ENCODE measurements around the gene DENND11.

Gene DENND11, protein sequence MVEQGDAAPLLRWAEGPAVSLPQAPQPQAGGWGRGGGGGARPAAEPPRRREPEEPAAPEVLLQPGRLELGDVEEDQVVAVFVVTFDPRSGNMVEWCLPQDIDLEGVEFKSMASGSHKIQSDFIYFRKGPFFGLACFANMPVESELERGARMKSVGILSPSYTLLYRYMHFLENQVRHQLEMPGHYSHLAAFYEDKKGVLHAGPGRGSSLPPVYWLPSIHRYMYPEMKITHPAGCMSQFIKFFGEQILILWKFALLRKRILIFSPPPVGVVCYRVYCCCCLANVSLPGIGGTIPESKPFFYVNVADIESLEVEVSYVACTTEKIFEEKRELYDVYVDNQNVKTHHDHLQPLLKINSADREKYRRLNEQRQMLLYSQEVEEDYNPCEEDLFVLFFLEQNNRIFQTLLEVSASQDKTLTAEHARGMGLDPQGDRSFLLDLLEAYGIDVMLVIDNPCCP

DNA sequence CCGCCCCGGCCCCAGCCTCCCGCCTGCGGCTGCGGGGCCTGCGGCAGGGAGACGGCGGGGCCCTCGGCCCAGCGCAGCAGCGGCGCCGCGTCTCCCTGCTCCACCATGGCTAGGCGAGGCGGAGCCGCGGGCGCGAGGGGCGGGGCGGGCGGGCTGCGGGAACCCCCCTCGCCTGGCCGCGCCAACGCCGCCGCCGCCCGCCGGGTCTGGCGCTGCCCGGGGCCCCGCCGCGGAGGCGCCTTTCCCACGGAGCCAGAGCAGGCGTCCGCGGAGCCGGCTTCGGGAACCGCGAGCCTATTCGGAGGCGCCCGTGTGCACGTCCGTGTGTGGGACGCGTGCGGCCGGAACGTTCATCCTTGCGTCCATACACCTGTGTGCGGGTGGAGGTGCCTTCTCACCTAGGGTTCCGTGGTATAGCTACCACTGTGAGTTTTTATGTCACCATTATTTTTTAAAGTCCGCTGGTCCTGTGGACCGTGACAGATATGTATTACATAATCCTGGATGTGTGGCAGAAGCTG is at the start of gene DENND11:
Gene DENND11, minus strand, starts transcription at position 120 of the 521 bp plus-strand sequence. Its CDS starts 13 bp downstream, at position 107.
- DNase-seq, result peak in 25 of 56 donors; percentile 9 to 68 (median 43)

DNA sequence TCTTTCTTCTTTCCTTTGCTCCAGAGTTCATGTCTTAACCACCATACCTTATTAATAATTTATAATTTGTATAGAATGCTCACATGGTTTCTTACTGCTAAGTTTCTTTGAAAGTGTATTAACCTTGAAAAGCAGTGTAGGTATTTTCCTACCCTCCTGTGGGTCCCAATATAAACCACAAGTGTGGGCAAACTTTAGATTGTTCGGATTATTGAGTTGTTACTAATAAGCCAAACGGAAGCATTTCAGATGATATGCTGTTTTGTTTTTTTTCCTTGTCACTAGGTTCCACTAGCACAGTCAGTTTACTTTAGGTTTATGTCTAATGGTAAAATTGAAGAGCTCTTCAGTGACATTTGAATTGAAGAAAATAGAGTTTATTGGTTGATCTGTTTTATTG is 46.4 kb upstream of the DENND11 start:
- no peak for DNase-seq

DNA sequence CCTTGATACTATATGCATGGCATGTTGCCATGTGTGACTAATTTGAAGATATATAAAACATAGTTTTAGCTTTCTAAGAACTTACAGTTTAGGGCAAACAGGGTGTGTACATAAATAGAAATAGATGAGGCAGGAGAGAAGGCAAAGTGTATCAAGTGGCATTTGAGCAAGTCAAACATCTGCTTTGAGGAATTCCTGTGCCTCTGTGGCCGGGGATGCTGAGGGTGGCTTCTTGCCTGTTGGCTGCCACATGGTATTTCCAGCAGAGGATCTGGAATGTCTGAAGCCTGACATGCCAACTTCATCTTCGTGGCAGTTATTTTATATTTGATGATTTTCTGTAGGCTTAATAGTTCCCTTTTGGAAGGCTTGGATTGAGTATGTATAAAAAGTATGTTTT is 42.2 kb upstream of the DENND11 start:
- DNase-seq, result no peak

DNA sequence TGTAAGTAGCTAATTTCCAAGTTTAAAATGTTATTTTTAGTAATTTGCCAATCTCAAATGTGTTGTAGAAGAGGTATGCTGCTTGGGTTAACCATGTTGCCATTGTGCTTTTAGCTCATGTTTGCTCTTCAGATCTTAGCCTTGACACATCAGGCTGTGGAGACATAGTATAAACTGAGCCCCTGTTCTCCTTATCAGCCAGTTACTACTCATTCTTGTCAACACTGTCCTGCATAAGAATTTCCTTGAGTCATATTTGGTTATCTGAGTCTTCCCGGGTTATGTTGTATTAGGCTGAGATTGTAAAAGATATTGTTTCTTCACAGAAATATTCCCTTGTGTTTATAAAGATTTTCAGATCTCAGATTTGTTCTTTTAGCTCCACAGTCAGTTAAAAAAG is 40.3 kb upstream of the DENND11 start:
- DNase-seq, result no peak

DNA sequence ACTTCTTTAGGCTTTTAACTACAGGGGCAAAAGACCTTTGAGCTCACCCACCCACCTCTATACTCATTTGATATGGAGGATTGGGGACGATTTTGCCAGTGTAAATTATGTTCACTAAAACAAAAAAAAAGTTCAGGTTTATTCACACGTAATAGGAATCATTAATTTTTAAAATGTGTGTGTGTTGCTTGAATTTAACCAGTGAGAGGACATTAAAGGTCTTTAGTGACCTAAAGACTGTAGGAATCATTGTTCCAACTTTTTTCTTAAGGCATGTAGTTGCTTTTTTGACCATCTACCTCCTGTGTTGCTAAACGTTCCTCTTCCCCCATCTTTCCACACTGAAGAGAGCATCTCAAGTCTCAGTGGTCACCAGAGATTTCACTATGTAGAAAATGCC is 37.3 kb upstream of the DENND11 start:
- no peak for DNase-seq

DNA sequence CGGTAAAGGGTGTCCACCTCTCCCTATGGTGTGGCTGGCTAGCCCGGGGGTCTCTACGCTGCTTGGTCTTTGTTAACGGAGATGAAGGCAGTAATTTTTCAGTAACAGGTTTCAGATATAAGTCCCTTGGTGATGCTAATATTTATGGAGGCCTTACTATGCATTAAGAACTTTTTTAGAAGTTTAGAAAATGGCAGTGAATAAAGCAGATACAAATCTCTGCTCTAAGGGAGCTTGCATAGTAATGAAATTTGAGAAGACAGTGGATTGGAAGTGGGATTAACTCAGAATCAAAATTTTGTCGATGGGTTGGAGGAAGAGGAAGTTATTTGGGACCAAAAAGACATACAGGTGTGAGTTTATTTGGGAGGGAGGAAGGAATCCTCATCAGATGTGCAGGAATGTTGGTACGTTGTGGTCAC is 36.6 kb upstream of the DENND11 start:
- DNase-seq, result no peak

DNA sequence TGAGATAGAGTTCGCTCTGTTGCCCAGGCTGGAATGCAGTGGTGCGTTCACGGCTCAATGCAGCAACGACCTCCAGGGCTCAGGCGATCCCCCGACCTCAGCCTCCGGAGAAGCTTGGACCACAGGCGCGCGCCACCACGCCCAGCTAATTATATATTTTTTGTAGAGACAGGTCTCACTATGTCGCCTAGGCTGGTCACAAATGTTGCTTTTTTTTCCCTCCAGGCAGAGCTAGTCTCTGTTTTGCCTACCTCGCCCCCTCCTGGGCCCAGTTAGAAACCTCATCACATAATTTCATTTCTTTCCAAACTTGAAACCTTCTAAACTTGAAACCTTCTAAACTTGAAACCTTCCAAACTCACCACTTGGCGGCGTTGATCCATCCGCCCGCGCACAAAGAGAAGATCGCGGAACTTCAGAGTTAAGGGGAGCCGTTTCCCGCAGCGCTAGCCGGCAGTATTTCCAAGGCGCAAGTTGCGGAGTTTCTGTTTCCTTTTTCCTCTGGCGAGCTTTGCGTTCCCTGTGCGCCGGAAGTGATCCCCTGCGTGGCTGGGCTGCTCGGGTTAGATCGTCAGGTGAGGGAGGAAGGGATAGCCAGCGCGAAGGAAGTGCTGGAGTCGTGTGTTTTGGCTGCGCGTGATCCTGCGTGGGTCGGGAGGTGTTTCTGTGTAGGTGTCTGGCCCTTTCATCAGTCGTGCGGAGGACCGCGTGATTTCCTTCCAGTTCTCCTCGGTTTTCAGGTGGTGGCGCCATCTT is 36.0 kb upstream of the DENND11 start, which contains the start of gene SSBP1:
Gene SSBP1, plus strand, starts transcription at position 523 of the 756 bp plus-strand sequence. CDS start 809 bp downstream, outside the sequence.
- peak; percentile 37 to 95 (median 84) for DNase-seq

DNA sequence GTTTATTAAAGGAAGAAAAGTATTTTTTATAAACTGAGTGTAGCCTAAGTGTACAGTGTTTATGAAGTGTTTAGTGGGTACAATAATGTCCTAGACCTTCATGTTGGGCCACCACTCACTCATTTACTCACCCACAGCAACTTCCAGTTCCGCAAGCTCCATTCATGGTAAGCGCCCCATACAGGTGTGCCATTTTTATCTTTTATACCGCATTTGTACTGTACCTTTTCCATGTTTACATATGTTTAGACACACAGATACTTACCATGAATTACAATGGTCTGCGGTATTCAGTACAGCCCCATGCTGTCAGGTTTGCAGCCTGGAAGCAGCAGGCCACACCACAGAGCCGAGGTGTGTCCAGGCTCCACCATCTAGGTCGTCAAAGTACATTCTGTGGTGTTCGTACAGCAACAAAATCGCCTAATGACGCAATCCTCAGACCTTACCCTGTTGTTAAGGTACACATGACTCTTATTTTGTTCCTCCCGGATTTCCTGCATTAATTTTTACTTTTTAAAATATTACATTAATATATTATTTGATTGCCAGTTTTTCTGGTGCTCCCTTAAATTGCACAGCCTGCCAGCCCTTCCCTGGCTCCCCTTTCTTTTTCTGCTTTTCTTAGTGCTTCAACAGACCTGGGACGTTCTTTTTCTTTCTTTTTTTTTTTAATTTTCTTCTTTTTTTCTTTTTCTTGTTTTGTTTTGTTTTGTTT is 35.3 kb upstream of the DENND11 start:
- no peak for DNase-seq

DNA sequence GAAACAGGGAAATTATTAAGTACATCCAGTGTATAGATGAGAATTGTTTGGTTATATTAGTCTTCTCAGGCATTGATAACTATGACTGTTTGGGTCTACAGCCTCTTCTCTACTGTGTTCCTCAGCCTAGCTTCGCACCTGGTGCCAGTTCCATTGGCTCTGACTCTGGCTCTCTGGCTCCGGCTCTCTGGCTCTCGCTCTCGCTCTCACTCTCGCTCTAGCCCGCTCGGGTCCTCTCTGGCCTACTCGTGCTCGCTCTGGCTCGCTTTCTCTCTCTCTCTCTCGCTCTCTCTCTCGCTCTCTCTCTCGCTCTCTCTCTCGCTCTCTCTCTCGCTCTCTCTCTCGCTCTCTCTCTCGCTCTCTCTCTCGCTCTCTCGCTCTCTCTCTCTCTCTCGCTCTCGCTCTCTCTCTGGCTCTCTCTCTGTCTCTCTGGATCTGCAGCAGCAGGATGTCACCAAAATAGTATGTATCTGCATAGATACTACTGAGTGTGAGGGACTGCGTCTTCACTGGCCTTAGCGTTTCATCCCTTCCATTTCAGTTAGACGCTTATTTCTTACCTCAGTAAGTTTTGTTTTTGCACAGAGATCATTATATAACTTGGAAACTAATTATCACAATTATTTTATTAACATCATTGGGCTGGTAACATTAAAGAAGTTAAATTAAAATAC is 29.6 kb upstream of the DENND11 start:
- DNase-seq, result peak in 3 of 56 donors; percentile 1 to 4 (median 1)

DNA sequence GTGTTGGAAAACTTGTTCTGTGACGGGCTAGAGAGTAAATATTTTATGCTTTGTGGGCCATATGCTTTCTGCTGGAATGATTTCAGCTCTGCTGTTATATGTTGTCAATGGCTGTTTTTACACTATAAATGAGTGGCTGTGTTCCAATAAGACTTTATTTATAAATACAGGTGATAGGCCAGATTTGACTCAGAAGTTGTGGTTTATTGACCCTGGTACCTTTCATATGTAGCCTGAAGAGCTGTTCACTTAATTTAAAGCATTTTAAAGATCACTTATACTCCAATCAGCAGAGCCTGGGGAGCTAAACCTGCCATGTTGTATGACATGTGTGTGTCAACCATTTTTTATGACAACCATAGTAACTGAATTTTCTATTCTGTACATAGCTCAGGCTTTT is 27.1 kb upstream of the DENND11 start:
- DNase-seq, result no peak

DNA sequence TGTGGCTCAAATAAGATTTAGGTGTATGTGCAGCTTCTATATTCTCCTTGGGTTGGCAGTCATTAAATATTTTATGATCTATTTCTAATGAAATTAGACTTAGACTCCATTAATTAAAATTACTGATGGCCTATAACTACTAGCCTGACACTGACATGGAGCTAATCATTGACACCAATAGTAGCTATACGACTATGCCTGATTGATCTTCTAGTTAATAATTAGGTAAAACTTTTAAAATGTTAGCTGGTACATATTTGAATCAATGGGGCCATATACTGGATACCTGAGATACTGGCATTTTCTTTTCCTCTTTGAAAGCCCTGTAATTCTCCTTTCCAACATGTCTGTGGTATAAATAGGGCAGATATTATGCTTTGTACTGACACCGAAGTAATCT is 20.6 kb upstream of the DENND11 start:
- no peak for DNase-seq

DNA sequence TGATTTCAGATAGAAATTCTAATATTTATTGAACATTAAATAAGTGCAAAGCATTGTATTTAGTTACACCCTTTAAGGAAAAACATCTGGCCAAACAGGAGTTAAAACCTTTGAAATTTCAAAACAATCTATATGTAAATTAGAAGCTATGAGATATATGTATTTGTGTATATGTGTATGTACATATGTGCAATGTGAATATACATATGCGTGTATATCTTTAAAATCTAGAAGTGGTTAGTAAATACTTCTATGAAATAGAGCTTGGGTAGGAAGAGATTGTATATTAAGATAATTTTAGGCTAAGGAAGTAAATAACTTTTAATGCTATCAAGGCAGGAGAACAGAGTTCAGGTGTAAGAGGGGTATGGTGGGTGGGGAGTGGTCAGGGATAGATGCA is 15.5 kb upstream of the DENND11 start:
- DNase-seq, result no peak

DNA sequence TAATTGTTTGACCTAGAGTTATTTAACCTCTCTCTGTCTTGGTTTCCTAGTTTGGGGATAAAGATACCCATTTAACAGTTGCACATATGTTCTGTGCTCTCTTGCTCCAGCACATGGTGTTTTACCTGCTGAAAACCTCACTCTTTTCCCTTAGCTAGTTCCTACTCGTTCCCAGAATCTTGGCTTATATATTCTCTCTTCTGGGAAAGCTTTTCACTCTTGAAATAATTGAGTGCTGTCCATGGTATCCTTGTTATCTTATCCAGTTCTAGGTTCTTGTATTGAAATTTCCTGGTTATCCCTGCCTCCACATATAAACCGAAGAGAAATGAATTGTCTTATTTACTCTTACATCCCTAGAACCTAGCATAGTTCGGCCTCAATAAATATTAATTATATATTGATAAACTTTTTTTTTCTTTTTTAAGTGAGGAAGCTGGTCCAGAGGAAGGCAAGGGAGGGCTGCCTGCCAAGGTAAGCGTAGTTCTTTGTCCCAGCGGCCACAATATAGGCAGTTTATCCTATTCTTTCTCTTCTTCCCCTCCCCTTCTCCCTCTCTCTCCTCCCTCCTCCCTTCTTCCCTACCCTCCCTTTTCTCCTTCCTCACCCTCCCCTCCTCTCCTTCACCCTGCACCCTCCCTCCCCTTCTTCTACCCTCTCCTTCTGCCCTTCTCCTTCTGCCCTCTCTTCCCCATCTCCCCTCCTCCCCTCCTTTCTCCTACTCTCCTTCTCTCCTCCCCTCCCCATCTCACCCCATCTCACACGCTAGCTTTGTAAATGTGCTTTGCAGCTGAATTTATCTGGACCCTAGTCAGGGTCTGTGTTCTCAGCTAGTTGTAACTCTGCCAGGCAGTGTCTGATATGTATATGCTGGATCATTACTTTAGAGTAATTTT is 14.1 kb upstream of the DENND11 start:
- no peak for DNase-seq

DNA sequence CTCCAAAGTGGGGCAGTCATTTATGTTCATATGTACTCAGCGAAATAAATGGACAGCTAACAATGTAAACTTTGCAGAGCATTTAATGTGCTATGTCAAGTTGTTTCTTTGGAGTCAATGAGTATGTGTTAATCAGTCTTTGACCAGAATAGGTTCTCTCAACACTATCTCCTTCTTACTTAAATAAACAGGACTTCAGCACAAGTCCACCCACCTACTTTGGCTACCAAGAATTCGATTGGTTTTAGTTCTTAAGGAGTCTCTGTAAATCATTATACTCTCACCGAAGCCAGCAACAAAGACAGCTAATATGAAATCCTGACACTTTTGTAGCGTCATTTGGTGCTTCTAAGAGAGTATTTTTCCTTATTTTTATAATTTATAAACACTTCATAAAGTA is 13.1 kb upstream of the DENND11 start:
- DNase-seq, result no peak

DNA sequence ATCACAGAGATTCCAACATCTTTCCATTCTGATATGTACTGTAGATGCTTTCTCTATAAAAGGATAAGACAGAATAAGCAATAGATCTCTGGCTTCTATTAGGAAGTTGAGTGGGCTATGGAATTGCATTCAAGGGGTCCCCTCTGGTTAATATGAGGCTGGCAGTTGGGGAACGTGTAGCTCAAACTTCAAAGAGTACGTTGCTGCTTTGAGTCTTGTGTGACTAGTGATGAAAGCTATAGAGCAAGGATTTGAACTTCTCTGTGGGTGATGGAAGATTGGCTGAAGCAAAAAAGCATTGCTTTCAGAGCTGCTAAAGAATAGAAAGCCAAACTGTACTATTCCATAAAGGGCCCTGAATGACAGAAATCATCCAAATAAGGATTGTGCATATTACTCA is 12.6 kb upstream of the DENND11 start:
- no peak for DNase-seq

DNA sequence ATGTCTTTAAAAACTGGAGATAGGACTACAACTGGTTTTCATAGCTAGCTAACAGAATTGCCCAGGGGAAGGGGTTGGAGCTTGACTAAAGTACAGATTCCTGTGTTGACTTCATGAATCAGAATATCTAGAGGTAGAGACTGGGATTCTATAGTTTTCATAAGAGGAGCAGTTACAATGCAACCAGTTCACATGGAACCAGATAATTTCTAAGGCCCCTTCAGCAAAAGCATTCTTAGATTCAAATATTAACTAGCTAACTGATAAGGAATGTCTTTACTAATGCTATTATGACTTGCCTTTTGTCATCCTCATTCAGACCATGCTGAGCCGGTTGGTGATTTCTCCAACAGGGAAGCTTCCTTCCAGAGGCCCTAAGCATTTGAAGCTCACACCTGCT is 11.9 kb upstream of the DENND11 start:
- DNase-seq, result no peak

DNA sequence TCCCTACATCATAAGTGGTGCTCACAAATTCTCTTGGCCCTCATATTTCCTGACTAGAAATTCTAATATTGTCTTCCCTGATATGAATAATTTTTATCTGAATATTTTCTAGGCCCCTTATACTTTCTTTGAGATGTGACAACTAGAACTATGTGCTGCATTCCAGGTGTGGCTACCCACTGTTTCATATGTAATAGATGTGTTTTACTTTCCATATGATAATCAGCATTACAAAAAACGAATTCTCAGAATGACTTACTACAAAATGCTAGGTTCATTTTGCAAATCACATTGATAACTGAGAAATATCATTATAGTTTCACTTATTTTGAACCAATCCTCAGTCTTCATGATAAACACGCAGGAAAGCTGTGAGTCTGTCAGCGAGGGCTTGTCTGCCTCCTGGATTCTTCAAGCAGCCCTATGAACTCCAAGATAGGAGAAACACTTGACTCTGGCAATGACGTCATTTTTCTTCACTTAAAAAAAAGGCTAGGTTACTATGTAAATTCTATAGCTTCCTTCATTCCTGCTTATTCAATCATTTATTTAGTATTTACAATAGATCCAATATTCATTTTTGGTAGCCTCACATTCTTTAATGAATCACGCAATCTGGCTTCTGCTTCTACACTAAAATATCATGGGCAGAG is 10.8 kb upstream of the DENND11 start:
- DNase-seq, result no peak

DNA sequence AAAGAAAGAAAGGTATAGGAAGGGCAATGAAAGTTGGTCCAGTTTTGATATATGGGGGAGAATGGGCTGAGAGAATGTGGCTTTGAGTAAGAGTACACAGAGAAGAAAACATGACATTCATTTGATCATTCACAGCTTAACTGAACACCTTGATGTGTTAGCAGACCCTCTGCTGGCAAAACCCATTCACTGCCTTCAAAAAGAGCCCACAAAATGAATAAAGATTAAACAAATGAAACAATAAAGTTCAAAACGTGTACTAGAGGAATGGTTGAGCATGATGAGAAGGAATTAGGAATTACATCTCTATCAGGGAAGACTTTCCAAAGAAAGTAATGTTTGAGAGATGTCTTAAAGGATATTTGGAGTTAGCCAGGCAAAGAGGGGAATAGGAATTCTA is 8.3 kb upstream of the DENND11 start:
- no peak for DNase-seq

DNA sequence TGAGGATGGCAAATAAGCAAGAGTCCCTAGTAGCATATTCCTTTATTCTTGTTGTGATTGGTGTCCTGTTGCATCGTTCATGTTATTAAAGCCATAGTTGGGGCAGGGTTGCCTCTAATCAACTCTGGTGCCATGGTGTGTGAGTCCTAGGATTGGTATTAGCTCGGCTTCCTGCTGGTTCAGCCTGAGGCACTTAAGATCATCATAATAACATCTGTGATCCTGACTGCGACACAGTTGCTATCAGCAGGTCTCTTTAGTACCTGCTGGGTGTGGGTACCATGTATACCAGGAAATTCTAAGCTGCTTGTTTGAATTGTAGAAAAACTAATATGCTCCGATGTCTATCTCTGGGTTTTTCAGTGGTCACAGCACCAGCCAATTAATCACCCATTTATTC is 7.8 kb upstream of the DENND11 start:
- DNase-seq, result no peak

All from amygdala (tissue), 56 donors.